ENCODE measurements around the gene RBFOX1. TPM values are rescaled to one million over a fixed set of nuclear protein-coding genes. Genes with fewer than 3 reads are reported as not detected.

The RBFOX1 gene
- total and polyA plus RNA-seq, 10 of the 15 experiments (the other 5 are each of a cell fraction or from before 2014, with no cell fraction given), result 0.87 TPM; not detected in 9

- ChIA-PET RAD21 (ENCODE audit: unreplicated experiment) (no interaction called here), POLR2A (no interaction called here), CTCF (no interaction called here), SMC1A (ENCODE audit: uncharacterized antibody, unreplicated experiment) (no interaction called here)
- no peaks in the 10 kb centered on the region for H4K20me1 ChIP-seq (ENCODE audit: control insufficient read depth, insufficient read depth)
- H3K4me1 ChIP-seq (ENCODE audit: control insufficient read depth, insufficient read depth, low read length), result no peaks in the 10 kb centered on the region
- WGBS (ENCODE audit: insufficient coverage, insufficient replicate concordance, low lambda C conversion rate, missing lambda C conversion rate), result 37% methylated on average over 4 of the region's 4 CpGs
- no TSS peak for BruUV-seq (replicated peaks)
- DNase-seq (ENCODE audit: low read depth, low spot score), result no peak
- no peak overlapping the region for H3K9ac ChIP-seq (ENCODE audit: control insufficient read depth, insufficient read depth, low read length)
- FAIRE-seq, result no peak
- intact Hi-C loops (cut with micrococcal nuclease; ENCODE audit: unreplicated experiment) (no loop called here), in situ Hi-C loops (cut with MboI) (no loop called here)
- H3K9me3 ChIP-seq (replicated peaks; ENCODE audit: control insufficient read depth, insufficient read depth, low read length), result no peaks in the 10 kb centered on the region; the same call in 2 of the 3 replicates
- H3K36me3 ChIP-seq (ENCODE audit: control insufficient read depth in 2 of 2, insufficient read depth in 2 of 2, low read length in 1 of 2), result no peaks in the 10 kb centered on the region
- no peaks in the 10 kb centered on the region for H3K79me2 ChIP-seq (ENCODE audit: control insufficient read depth, insufficient read depth, low read length)
- H2AFZ ChIP-seq (ENCODE audit: control insufficient read depth, low read depth, low read length), result no peak overlapping the region
- no peak overlapping the region for H3K27ac ChIP-seq (ENCODE audit: control insufficient read depth, insufficient read depth)
- no peak overlapping the region for H3K4me2 ChIP-seq (ENCODE audit: control insufficient read depth, insufficient read depth)
- no peak for ATAC-seq
- H3K4me3 ChIP-seq, result no peak overlapping the region
- TF ChIP-seq IRF3 (IDR thresholded peaks at IDR 0.05) (no peak), ZNF622 (IDR thresholded peaks at IDR 0.05) (no peak), ZNF207 (IDR thresholded peaks at IDR 0.05; ENCODE audit: borderline replicate concordance) (no peak), MTA2 (IDR thresholded peaks at IDR 0.05; ENCODE audit: low read depth) (no peak), MXI1 (IDR thresholded peaks at IDR 0.05; ENCODE audit: low read depth, low read length) (no peak), IRF5 (IDR thresholded peaks at IDR 0.05; ENCODE audit: borderline replicate concordance) (no peak), MLLT1 (IDR thresholded peaks at IDR 0.05) (no peak), HDAC6 (IDR thresholded peaks at IDR 0.05; ENCODE audit: unreplicated experiment) (no peak), TCF7 (IDR thresholded peaks at IDR 0.05; ENCODE audit: borderline replicate concordance) (no peak), TCF3 (IDR thresholded peaks at IDR 0.05; ENCODE audit: borderline replicate concordance, insufficient read depth, low read depth, low read length) (no peak), ZBTB4 (CRISPR knock-in tag; IDR thresholded peaks at IDR 0.05) (no peak), TCF12 (IDR thresholded peaks at IDR 0.05; ENCODE audit: low read depth, low read length) (no peak), ETV6 (conservative IDR thresholded peaks at IDR 0.05 in 1 of 2, IDR thresholded peaks at IDR 0.05 in 1 of 2; ENCODE audit: borderline replicate concordance in 1 of 2, low read depth in 1 of 2) (no peak), SRF (IDR thresholded peaks at IDR 0.05; ENCODE audit: low read depth in 2 of 2, low read length in 2 of 2) (no peak), ZSCAN29 (IDR thresholded peaks at IDR 0.05) (no peak), POLR2AphosphoS5 (IDR thresholded peaks at IDR 0.05; ENCODE audit: low read length) (no peak), SP1 (IDR thresholded peaks at IDR 0.05; ENCODE audit: low read depth, low read length) (no peak)
- no peaks in the 10 kb centered on the region for H3K27me3 ChIP-seq (replicated peaks in 1 of 2; ENCODE audit: control insufficient read depth in 2 of 2, insufficient read depth in 2 of 2, low read length in 1 of 2)
Observed at GRCh38 chr16:7637446-7637845, 304.8 kb downstream of the RBFOX1 start.

Data from GM12878 (cell line).